Aorta (tissue), 5 donors: Measurements from ENCODE around the gene PRICKLE4. TPM values are rescaled to one million over a fixed set of nuclear protein-coding genes. Genes with fewer than 3 reads are reported as not detected.

ENCODE experiments used
- ATAC-seq: fragments of 200-7000 bp; cut with Tn5 transposase; one replicate; pipeline ENCODE4 v1.9.1; 2022; ENCODE audit warnings: moderate library complexity; ENCODE audit not compliant: low FRiP score
- DNase-seq, 2 donors: peaks; one replicate each; pipeline ENCODE4 v3.0.0-alpha.2; 2020
- H3K27ac ChIP-seq, 2 donors: one replicate each; pipeline ENCODE4 v1.5.1; 2013; ENCODE audit warnings: low read length in 2 of 2, mild to moderate bottlenecking in 2 of 2, moderate library complexity in 2 of 2, control low read depth in 1 of 2, inconsistent platforms in 1 of 2, low read depth in 1 of 2
- H3K27me3 ChIP-seq, 2 donors: one replicate each; pipeline ENCODE4 v1.6.1; 2013; ENCODE audit warnings: control low read depth in 1 of 2, low read length in 1 of 2, mild to moderate bottlenecking in 1 of 2, moderate library complexity in 1 of 2; ENCODE audit not compliant: insufficient read depth in 2 of 2, control insufficient read depth in 1 of 2
- H3K36me3 ChIP-seq, 2 donors: one replicate each; pipeline ENCODE4 v1.6.1; 2013; ENCODE audit warnings: control low read depth in 1 of 2, low read length in 1 of 2, mild to moderate bottlenecking in 1 of 2; ENCODE audit not compliant: insufficient read depth in 2 of 2, control insufficient read depth in 1 of 2
- H3K4me1 ChIP-seq, 2 donors: one replicate each; pipeline ENCODE4 v1.6.1; 2013; ENCODE audit warnings: low read length in 2 of 2, control low read depth in 1 of 2, mild to moderate bottlenecking in 1 of 2, moderate library complexity in 1 of 2; ENCODE audit not compliant: insufficient read depth in 2 of 2, control insufficient read depth in 1 of 2
- H3K4me3 ChIP-seq, 2 donors: one replicate each; pipeline ENCODE4 v1.5.1; 2013; ENCODE audit warnings: low read length in 2 of 2, control low read depth in 1 of 2, mild to moderate bottlenecking in 1 of 2
- H3K9me3 ChIP-seq: one replicate; pipeline ENCODE4 v1.6.1; 2013; ENCODE audit warnings: mild to moderate bottlenecking, low read length; ENCODE audit not compliant: control insufficient read depth
- WGBS, 2 donors: extraction: QIAGEN DNeasy Blood & Tissue Kit; methylation state at CpG; one replicate each; pipeline ENCODE4 v1.1.7; 2013; 5-methylcytosine and 5-hydroxymethylcytosine counted together
- intact Hi-C, 2 donors: fragments of 100-400 bp; cut with DNase I; formaldehyde crosslinking; loops; one replicate each; pipeline versions ENCODE4 v1.14.2 to v1.15.0; 2022
- polyA plus RNA-seq, 2 donors: library from polyadenylated mRNA; stranded (reverse); fragments of 200-250 nt; gene quantifications; one replicate each; pipeline ENCODE4 v1.2.3, GENCODE V29; 2013
- total RNA-seq, 2 donors: library from RNA; stranded (reverse); fragmentation: NEBNext Ultra II Directional; extraction: Animal tissue kit (Norgen Biotek cat#: 25700); gene quantifications; one replicate each; pipeline ENCODE4 v1.2.1, GENCODE V29; 2021
- donor health status: healthy with polysubstance abuse.
- donor health status: Bipolar disorder and iron deficiency.
- donor health status: DM: no; HTN: no; CAD: no.
- donor health status: DM: no; HTN: no; CAD: no.
- donor health status: DM: yes; HTN: yes; CAD: no.

The PRICKLE4 gene
- total and polyA plus RNA-seq, 4 donors = 0.61 to 8.8 (median 2.5) TPM

- no peaks in the 10 kb centered on the region for H3K9me3 ChIP-seq
- peaks cover 2 to 3% of the 10 kb centered on the region in 2 donors for H3K36me3 ChIP-seq
- no peaks in the 10 kb centered on the region for H3K4me1 ChIP-seq
- no peak overlapping the region for H3K27ac ChIP-seq
- no peak overlapping the region for H3K4me3 ChIP-seq
- ATAC-seq = no peak
- DNase-seq = no peak
- 88% methylated on average over 5 of the region's 5 CpGs for WGBS, 2 donors
- intact Hi-C loops = loop anchor here in 1 of 2 donors (10.0 kb wide), 1 partner anchor 173 kb away; no protein-coding TSS in a partner anchor
- no peaks in the 10 kb centered on the region for H3K27me3 ChIP-seq
These were observed 2.9 kb upstream of the PRICKLE4 start for GRCh38 chr6:41777551-41778285.

GRCh38 chr6:41778895-41779294 is 1.7 kb upstream of the PRICKLE4 start:
- Histone ChIP-seq H3K4me3 (no peak overlapping the region), H3K27me3 (no peaks in the 10 kb centered on the region), H3K9me3 (no peaks in the 10 kb centered on the region), H3K4me1 (no peaks in the 10 kb centered on the region), H3K36me3 (peaks cover 2 to 3% of the 10 kb centered on the region in 2 donors), H3K27ac (no peak overlapping the region)
- 17% methylated on average over 6 of the region's 6 CpGs for WGBS, 2 donors
- ATAC-seq = no peak
- DNase-seq = no peak
- intact Hi-C loops = loop anchor here in 1 of 2 donors (10.0 kb wide), 1 partner anchor 174 kb away; no protein-coding TSS in a partner anchor

- Histone ChIP-seq H3K9me3 (no peaks in the 10 kb centered on the region), H3K4me1 (no peaks in the 10 kb centered on the region), H3K36me3 (peaks cover under 1 to 2% of the 10 kb centered on the region in 2 donors), H3K27ac (no peak overlapping the region), H3K4me3 (peak overlapping the region; percentile 71 to 85), H3K27me3 (no peaks in the 10 kb centered on the region)
- intact Hi-C loops = loop anchor here in 1 of 2 donors (10.0 kb wide), 1 partner anchor 175 kb away; no protein-coding TSS in a partner anchor
- no peak for ATAC-seq
- no peak for DNase-seq
- WGBS, 2 donors = 1 to 2% methylated on average over 9 to 16 of the region's 16 CpGs
These were observed 1.2 kb upstream of the PRICKLE4 start for GRCh38 chr6:41779336-41779735.

- DNase-seq = peak; percentile 99 to 100
- Histone ChIP-seq H3K27me3 (no peaks in the 10 kb centered on the region), H3K36me3 (peaks cover 0 to 2% of the 10 kb centered on the region in 2 donors), H3K4me1 (no peaks in the 10 kb centered on the region), H3K4me3 (peak within 1 kb of the TSS; percentile 71 to 85), H3K27ac (peak within 1 kb of the TSS in 1 of 2 donors; percentile 62), H3K9me3 (no peaks in the 10 kb centered on the region)
- ATAC-seq = peak; percentile 98
- 0% methylated on average over 46 to 73 of the region's 73 CpGs for WGBS, 2 donors
- intact Hi-C loops = loop anchor here (2.0 to 10.0 kb wide), 7 partner anchors 45 to 785 kb away; partner anchors contain the start of genes TFEB (in 1 of the 2), UBR2 (in 1 of the 2) and USP49 (in 1 of the 2)
These were observed 613 bp upstream of the PRICKLE4 start, which contains the start of gene FRS3 for GRCh38 chr6:41779788-41780550. Gene FRS3 (minus strand): TSS chr6:41779900. CDS start chr6:41776987, 2,913 bp downstream.

- H3K27ac ChIP-seq = no peak overlapping the region
- H3K27me3 ChIP-seq = no peaks in the 10 kb centered on the region
- intact Hi-C loops = loop anchor here (2.0 to 10.0 kb wide), 6 partner anchors 47 to 783 kb away; partner anchors contain the start of genes TFEB (in 1 of the 2), UBR2 (in 1 of the 2) and USP49 (in 1 of the 2)
- H3K4me3 ChIP-seq = no peak overlapping the region
- ATAC-seq (no peak), DNase-seq (no peak)
- H3K36me3 ChIP-seq = no peaks in the 10 kb centered on the region
- 10 to 13% methylated on average over 3 of the region's 3 CpGs for WGBS, 2 donors
- no peaks in the 10 kb centered on the region for H3K9me3 ChIP-seq
- no peaks in the 10 kb centered on the region for H3K4me1 ChIP-seq
These were observed 766 bp downstream of the PRICKLE4 start for GRCh38 chr6:41781366-41781730.

- Histone ChIP-seq H3K36me3 (no peaks in the 10 kb centered on the region), H3K9me3 (no peaks in the 10 kb centered on the region), H3K27me3 (no peaks in the 10 kb centered on the region), H3K4me1 (no peaks in the 10 kb centered on the region), H3K27ac (no peak overlapping the region), H3K4me3 (no peak overlapping the region)
- WGBS, 2 donors = 80 to 81% methylated on average over 6 of the region's 6 CpGs
- ATAC-seq (no peak), DNase-seq (no peak)
- intact Hi-C loops = loop anchor here (5.0 to 10.0 kb wide), 4 partner anchors 112 to 782 kb away; partner anchors contain the start of genes UBR2 (in 1 of the 2) and USP49 (in 1 of the 2)
These were observed 2.7 kb downstream of the PRICKLE4 start for GRCh38 chr6:41783106-41783780.

DNA sequence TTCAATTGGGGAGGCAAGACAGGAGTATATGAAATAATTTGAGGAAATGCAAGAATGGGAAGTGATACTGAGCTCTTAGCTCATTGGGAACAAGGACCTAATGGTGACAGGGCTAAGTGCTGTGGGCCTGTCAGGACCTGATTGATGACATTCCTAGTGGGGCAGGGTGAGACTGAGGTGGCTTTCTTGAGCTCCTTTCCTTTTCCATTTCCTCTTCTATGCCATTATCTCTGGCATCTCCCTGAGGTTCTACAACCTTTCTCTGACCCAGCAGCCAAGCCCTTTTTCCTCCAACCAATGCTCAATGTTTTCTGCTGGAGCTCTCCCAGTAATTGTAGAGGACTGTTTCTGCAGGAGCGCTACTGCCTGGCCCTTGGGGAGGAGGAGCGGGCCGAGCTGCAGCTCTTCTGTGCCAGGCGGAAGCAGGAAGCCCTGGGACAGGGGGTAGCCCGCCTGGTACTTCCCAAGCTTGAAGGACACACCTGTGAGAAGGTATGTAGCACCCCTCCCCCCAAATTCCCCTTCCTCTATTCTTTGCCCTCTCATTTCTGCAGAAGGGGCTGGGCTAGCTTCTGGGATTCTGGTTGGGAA is 4.1 kb downstream of the PRICKLE4 start:
- Histone ChIP-seq H3K27me3 (no peaks in the 10 kb centered on the region), H3K9me3 (no peaks in the 10 kb centered on the region), H3K4me3 (no peak overlapping the region), H3K36me3 (no peaks in the 10 kb centered on the region), H3K27ac (no peak overlapping the region), H3K4me1 (no peaks in the 10 kb centered on the region)
- 82 to 83% methylated on average over 5 of the region's 5 CpGs for WGBS, 2 donors
- ATAC-seq (no peak), DNase-seq (no peak)
- intact Hi-C loops = loop anchor here (5.0 to 10.0 kb wide), 4 partner anchors 110 to 780 kb away; partner anchors contain the start of genes UBR2 (in 1 of the 2) and USP49 (in 1 of the 2)

GRCh38 chr6:41785254-41785653 is 4.7 kb downstream of the PRICKLE4 start:
- Histone ChIP-seq H3K27ac (no peak overlapping the region), H3K27me3 (no peaks in the 10 kb centered on the region), H3K9me3 (no peaks in the 10 kb centered on the region), H3K4me1 (no peaks in the 10 kb centered on the region), H3K36me3 (no peaks in the 10 kb centered on the region), H3K4me3 (no peak overlapping the region)
- intact Hi-C loops = loop anchor here in 1 of 2 donors (10.0 kb wide), 2 partner anchors 110 to 780 kb away; partner anchors contain the start of genes UBR2 and USP49
- DNase-seq (no peak), ATAC-seq (no peak)
- 48 to 54% methylated on average over 11 of the region's 11 CpGs for WGBS, 2 donors
